Thoracic aorta (tissue), 2 donors: ENCODE results near the gene TEAD1. TPM values are rescaled to one million over a fixed set of nuclear protein-coding genes. Genes with fewer than 3 reads are reported as not detected.

Experiments used
- ATAC-seq: fragments of 150-250 bp; one replicate; pipeline ENCODE4 v1.8.0; 2017; ENCODE audit warnings: low read depth; ENCODE audit not compliant: insufficient number of reproducible peaks, low FRiP score
- DNase-seq: peaks from one replicate; pipeline ENCODE4 v3.0.0-alpha.2; 2020; ENCODE audit warnings: low spot score
- H3K27ac ChIP-seq, 2 donors: fragments of 200-600 bp; sonication (generic); 1 replicate in 1 of 2; 2 replicates in 1 of 2; pipeline ENCODE4 v1.5.1; 2016; ENCODE audit warnings: mild to moderate bottlenecking in 2 of 2, moderate library complexity in 2 of 2
- H3K27me3 ChIP-seq: fragments of 200-600 bp; sonication (generic); replicated peaks from 2 replicates; pipeline ENCODE4 v1.6.0; 2016; ENCODE audit warnings: mild to moderate bottlenecking; ENCODE audit not compliant: insufficient read depth
- H3K36me3 ChIP-seq: fragments of 200-600 bp; sonication (generic); one replicate; pipeline ENCODE4 v1.5.1; 2016
- H3K4me1 ChIP-seq, 2 donors: fragments of 200-600 bp; sonication (generic); 1 replicate in 1 of 2; 2 replicates in 1 of 2; pipeline versions ENCODE4 v1.5.1 to v1.6.0; 2016; ENCODE audit warnings: low read depth in 2 of 2, mild to moderate bottlenecking in 1 of 2; ENCODE audit not compliant: control insufficient read depth in 1 of 2
- H3K4me3 ChIP-seq: fragments of 200-600 bp; sonication (generic); 2 replicates; pipeline ENCODE4 v1.5.1; 2016; ENCODE audit warnings: mild to moderate bottlenecking
- H3K9me3 ChIP-seq: fragments of 200-600 bp; sonication (generic); 2 replicates; pipeline ENCODE4 v1.5.1; 2016
- CTCF ChIP-seq: fragments of 200-600 bp; sonication (generic); IDR thresholded peaks from one replicate; pipeline ENCODE4 v1.5.1; 2019; ENCODE audit warnings: antibody characterized with exemption
- total RNA-seq, 2 donors: library from RNA; depleted of rRNA; stranded (reverse); fragments of >200 nt; gene quantifications; one replicate each; pipeline versions ENCODE4 v1.1.0 to v1.2.3, GENCODE V29; 2016

The TEAD1 gene
- total RNA-seq, 2 donors from 2014 or later, result 57.3 to 164 TPM

GRCh38 chr11:12973528-12974181 lies 299.4 kb downstream of the TEAD1 start:
- H3K36me3 ChIP-seq, result no peaks in the 10 kb centered on the region
- ATAC-seq, result no peak
- TF ChIP-seq CTCF, result no peak

GRCh38 chr11:12975195-12975594 lies 301.0 kb downstream of the TEAD1 start:
- no peak for ATAC-seq
- Histone ChIP-seq H3K4me1 (no peaks in the 10 kb centered on the region), H3K36me3 (no peaks in the 10 kb centered on the region), H3K4me3 (no peak overlapping the region), H3K9me3 (no peaks in the 10 kb centered on the region), H3K27me3 (no peaks in the 10 kb centered on the region), H3K27ac (no peak overlapping the region)
- no peak for TF ChIP-seq CTCF
- DNase-seq, result no peak

More at GRCh38 chr11:12973528-12974181, 299.4 kb downstream of the TEAD1 start:
- no peak overlapping the region for H3K27ac ChIP-seq
- H3K4me3 ChIP-seq, result no peak overlapping the region
- no peaks in the 10 kb centered on the region for H3K9me3 ChIP-seq
- no peak for DNase-seq
- H3K4me1 ChIP-seq, result no peaks in the 10 kb centered on the region
- H3K27me3 ChIP-seq, result no peaks in the 10 kb centered on the region

- no peak for DNase-seq
- Histone ChIP-seq H3K4me3 (no peak overlapping the region), H3K9me3 (no peaks in the 10 kb centered on the region), H3K36me3 (no peaks in the 10 kb centered on the region), H3K27ac (no peak overlapping the region), H3K27me3 (no peaks in the 10 kb centered on the region), H3K4me1 (no peaks in the 10 kb centered on the region)
- no peak for TF ChIP-seq CTCF
- no peak for ATAC-seq
These were observed 305.9 kb downstream of the TEAD1 start for GRCh38 chr11:12979928-12980689.

GRCh38 chr11:12981676-12982522 lies 307.7 kb downstream of the TEAD1 start:
- H3K27ac ChIP-seq, result no peak overlapping the region
- H3K4me3 ChIP-seq, result no peak overlapping the region
- ATAC-seq, result no peak
- no peak for TF ChIP-seq CTCF
- H3K4me1 ChIP-seq, result no peaks in the 10 kb centered on the region
- no peak for DNase-seq
- no peaks in the 10 kb centered on the region for H3K9me3 ChIP-seq
- H3K36me3 ChIP-seq, result no peaks in the 10 kb centered on the region
- no peaks in the 10 kb centered on the region for H3K27me3 ChIP-seq

GRCh38 chr11:12983336-12983735 lies 309.1 kb downstream of the TEAD1 start:
- no peak overlapping the region for H3K4me3 ChIP-seq
- no peak for ATAC-seq
- H3K27ac ChIP-seq, result no peak overlapping the region

More at GRCh38 chr11:12983336-12983735, 309.1 kb downstream of the TEAD1 start:
- no peak for DNase-seq
- H3K4me1 ChIP-seq, result no peaks in the 10 kb centered on the region
- H3K27me3 ChIP-seq, result no peaks in the 10 kb centered on the region
- no peaks in the 10 kb centered on the region for H3K9me3 ChIP-seq
- no peak for TF ChIP-seq CTCF
- no peaks in the 10 kb centered on the region for H3K36me3 ChIP-seq
